Natural killer cell (primary cell): ENCODE data around the gene HTRA3. TPM values are rescaled to one million over a fixed set of nuclear protein-coding genes. Genes with fewer than 3 reads are reported as not detected.

Experiments used
- ATAC-seq, 3 donors: fragments of 150-1000 bp in 2 of 3; fragments of 200-7000 bp in 1 of 3; cut with Tn5 transposase; 1 replicate in 1 of 3; 2 replicates in 2 of 3; pipeline ENCODE4 v1.10.0; 2021; ENCODE audit warnings: mild to moderate bottlenecking in 2 of 3, moderate library complexity in 2 of 3
- DNase-seq, 2 donors: peaks; one replicate each; pipeline versions ENCODE4 v3.0.0 to v3.0.0-alpha.2; 2013 to 2021; ENCODE audit warnings: mixed read lengths in 1 of 2
- H3K27ac ChIP-seq: one replicate; pipeline ENCODE4 v1.5.1; 2013; ENCODE audit warnings: mild to moderate bottlenecking, low read length
- H3K27me3 ChIP-seq: one replicate; pipeline ENCODE4 v1.6.1; 2013; ENCODE audit warnings: low read length; ENCODE audit not compliant: control insufficient read depth, insufficient read depth
- H3K36me3 ChIP-seq: one replicate; pipeline ENCODE4 v1.6.1; 2013; ENCODE audit warnings: low read length; ENCODE audit not compliant: control insufficient read depth, insufficient read depth
- H3K4me1 ChIP-seq: one replicate; pipeline ENCODE4 v1.6.1; 2013; ENCODE audit warnings: low read length; ENCODE audit not compliant: control insufficient read depth, insufficient read depth
- H3K4me3 ChIP-seq: one replicate; pipeline ENCODE4 v1.5.1; 2013; ENCODE audit warnings: low read length
- H3K9me3 ChIP-seq: one replicate; pipeline ENCODE4 v1.6.1; 2013; ENCODE audit warnings: low read length; ENCODE audit not compliant: control insufficient read depth, insufficient read depth
- H3K27ac Mint-ChIP-seq, 2 donors: one replicate each; pipeline ENCODE4 v1.8.0; 2022; ENCODE audit warnings: mild to moderate bottlenecking in 2 of 2, mixed read lengths in 2 of 2, moderate library complexity in 1 of 2
- H3K27me3 Mint-ChIP-seq, 2 donors: one replicate each; pipeline ENCODE4 v1.8.0; 2022; ENCODE audit warnings: low read depth in 2 of 2, mixed read lengths in 2 of 2
- H3K36me3 Mint-ChIP-seq: one replicate; pipeline ENCODE4 v1.8.0; 2022; ENCODE audit warnings: mixed read lengths
- H3K4me1 Mint-ChIP-seq, 2 donors: one replicate each; pipeline ENCODE4 v1.8.0; 2022; ENCODE audit warnings: mixed read lengths in 2 of 2
- H3K4me3 Mint-ChIP-seq: one replicate; pipeline ENCODE4 v1.8.0; 2022; ENCODE audit warnings: mild to moderate bottlenecking, moderate library complexity, mixed read lengths
- H3K9me3 Mint-ChIP-seq, 2 donors: one replicate each; pipeline ENCODE4 v1.8.0; 2022; ENCODE audit warnings: mixed read lengths in 2 of 2
- CTCF ChIP-seq: fragments of 200-600 bp; IDR thresholded peaks from one replicate; pipeline ENCODE4 v1.8.0; 2022; ENCODE audit warnings: antibody characterized with exemption
- WGBS: methylation state at CpG from one replicate; pipeline ENCODE4 v1.1.7; 2013; ENCODE audit warnings: missing lambda C conversion rate; ENCODE audit not compliant: insufficient coverage; 5-methylcytosine and 5-hydroxymethylcytosine counted together
- intact Hi-C: fragments of 100-400 bp; cut with micrococcal nuclease; formaldehyde crosslinking; loops from one replicate; pipeline ENCODE4 v1.14.2; 2022
- total RNA-seq, 4 donors: library from RNA; stranded (reverse); fragments of 120-200 nt in 1 of 4; gene quantifications; one replicate each; pipeline versions ENCODE4 v1.2.3 to v1.2.4, GENCODE V29; 2013 to 2022

HTRA3 gene
- total RNA-seq, 3 donors from 2014 or later (not counting 1 experiment from before 2014, with no cell fraction given) = not detected

- Mint-ChIP-seq H3K36me3 (no peaks in the 10 kb centered on the region), H3K4me3 (no peak overlapping the region), H3K27ac (no peak overlapping the region), H3K4me1 (no peaks in the 10 kb centered on the region), H3K9me3 (no peaks in the 10 kb centered on the region), H3K27me3 (no peaks in the 10 kb centered on the region)
- ATAC-seq (no peak), DNase-seq (no peak)
- Histone ChIP-seq H3K27me3 (no peaks in the 10 kb centered on the region), H3K4me1 (peaks cover 4% of the 10 kb centered on the region), H3K9me3 (no peaks in the 10 kb centered on the region), H3K27ac (no peak overlapping the region), H3K4me3 (no peak overlapping the region), H3K36me3 (peaks cover 23% of the 10 kb centered on the region)
- WGBS = 83% methylated on average over 24 of the region's 24 CpGs
- no peak for TF ChIP-seq CTCF
- intact Hi-C loops = no loop called here
Observed at GRCh38 chr4:8236106-8236919, 33.2 kb upstream of the HTRA3 start.

- H3K27ac Mint-ChIP-seq = no peak overlapping the region
- 90% methylated on average over 9 of the region's 9 CpGs for WGBS
- Histone ChIP-seq H3K4me3 (no peak overlapping the region), H3K9me3 (no peaks in the 10 kb centered on the region), H3K4me1 (peaks cover 4% of the 10 kb centered on the region), H3K36me3 (peaks cover 23% of the 10 kb centered on the region), H3K27ac (no peak overlapping the region), H3K27me3 (no peaks in the 10 kb centered on the region)
- no peak overlapping the region for H3K4me3 Mint-ChIP-seq
- no peak for TF ChIP-seq CTCF
- intact Hi-C loops = no loop called here
- no peaks in the 10 kb centered on the region for H3K36me3 Mint-ChIP-seq
- no peaks in the 10 kb centered on the region for H3K4me1 Mint-ChIP-seq
- no peaks in the 10 kb centered on the region for H3K27me3 Mint-ChIP-seq
- H3K9me3 Mint-ChIP-seq = no peaks in the 10 kb centered on the region
- ATAC-seq (no peak), DNase-seq (no peak)
Observed at GRCh38 chr4:8236920-8237195, 32.7 kb upstream of the HTRA3 start.

- Mint-ChIP-seq H3K27me3 (no peaks in the 10 kb centered on the region), H3K4me1 (no peaks in the 10 kb centered on the region), H3K27ac (no peak overlapping the region), H3K36me3 (no peaks in the 10 kb centered on the region), H3K9me3 (no peaks in the 10 kb centered on the region), H3K4me3 (no peak overlapping the region)
- intact Hi-C loops = no loop called here
- Histone ChIP-seq H3K9me3 (no peaks in the 10 kb centered on the region), H3K4me1 (peaks cover 9% of the 10 kb centered on the region), H3K36me3 (peaks cover 23% of the 10 kb centered on the region), H3K27me3 (no peaks in the 10 kb centered on the region), H3K4me3 (no peak overlapping the region), H3K27ac (no peak overlapping the region)
- TF ChIP-seq CTCF = no peak
- no peak for DNase-seq
- no peak for ATAC-seq
- WGBS = 96% methylated on average over 29 of the region's 29 CpGs
Observed at GRCh38 chr4:8237256-8237989, 32.1 kb upstream of the HTRA3 start.
